HCT116 (cell line): ENCODE results near the gene ADAMTS4. TPM values are rescaled to one million over a fixed set of nuclear protein-coding genes. Genes with fewer than 3 reads are reported as not detected.

ENCODE experiments used
- ATAC-seq: fragments of 200-7000 bp; cut with Tn5 transposase; 2 replicates; pipeline ENCODE4 v1.9.1; 2020; ENCODE audit warnings: mild to moderate bottlenecking, moderate library complexity
- BruUV-seq: library from RNA; stranded (reverse); fragments of 400-500 nt; replicated peaks from 2 replicates; lab custom pipeline; 2021; lab: Mats Ljungman, UMichigan
- CTCF ChIA-PET: fragments of 300-600 bp; sonication (Branson Sonifier 250); formaldehyde crosslinking; loops from one replicate; lab custom pipeline; 2021; ENCODE audit warnings: antibody characterized with exemption; lab: Charles Lee
- POLR2A ChIA-PET: fragments of 300-600, 350-600 bp; sonication (Branson Sonifier 250); formaldehyde crosslinking; loops from one replicate; lab custom pipeline; 2021; ENCODE audit warnings: antibody characterized with exemption; lab: Charles Lee
- RAD21 ChIA-PET, 2 experiments: fragments of 300-600 bp; sonication (Branson Sonifier 250); formaldehyde crosslinking; loops; one replicate each; lab custom pipeline; 2023; ENCODE audit warnings: low total read pairs in 2 of 2; ENCODE audit not compliant: uncharacterized antibody in 2 of 2, unreplicated experiment in 2 of 2, low non-redundant PET in 1 of 2; lab: Charles Lee
- DNase-seq: peaks from one replicate; pipeline ENCODE4 v3.0.0-alpha.2; 2010; ENCODE audit warnings: low read depth, low spot score
- H2AFZ ChIP-seq: fragments of 200-600 bp; shearing (Covaris generic), sonication (generic); 2 replicates; pipeline ENCODE4 v1.6.1; 2017; ENCODE audit warnings: low read depth, mixed run types, mixed read lengths, antibody characterized with exemption, low read length; ENCODE audit not compliant: poor library complexity, severe bottlenecking
- H3K27ac ChIP-seq: 2 replicates; pipeline ENCODE4 v1.5.1; 2012; ENCODE audit warnings: low read depth, low read length
- H3K27me3 ChIP-seq: fragments of 200-600 bp; sonication (generic); 2 replicates; pipeline ENCODE4 v1.6.1; 2016; ENCODE audit warnings: mixed run types, low read length, mixed read lengths; ENCODE audit not compliant: insufficient read depth
- H3K36me3 ChIP-seq, 2 experiments: fragments of 200-500 bp in 1 of 2; fragments of 200-600 bp in 1 of 2; sonication (Bioruptor generic) in 1 of 2; sonication (generic) in 1 of 2; 2 replicates each; pipeline versions ENCODE4 v1.5.1 to v1.6.1; 2014 to 2016; ENCODE audit warnings: low read length in 2 of 2, inconsistent platforms in 1 of 2, mixed read lengths in 1 of 2, mixed run types in 1 of 2; ENCODE audit not compliant: insufficient read depth in 2 of 2, control insufficient read depth in 1 of 2
- H3K4me1 ChIP-seq, 2 experiments: fragments of 200-600 bp in 1 of 2; sonication (generic) in 1 of 2; 2 replicates each; pipeline versions ENCODE4 v1.5.1 to v1.6.1; 2012 to 2017; ENCODE audit warnings: low read length in 2 of 2, inconsistent platforms in 1 of 2, mild to moderate bottlenecking in 1 of 2, mixed read lengths in 1 of 2, mixed run types in 1 of 2, moderate library complexity in 1 of 2; ENCODE audit not compliant: insufficient read depth in 2 of 2, control insufficient read depth in 1 of 2
- H3K4me2 ChIP-seq: fragments of 200-600 bp; sonication (generic); 2 replicates; pipeline ENCODE4 v1.6.1; 2017; ENCODE audit warnings: mixed run types, low read length, mixed read lengths
- H3K4me3 ChIP-seq, 2 experiments: fragments of 200-600 bp in 1 of 2; sonication (generic) in 1 of 2; replicated peaks in 1 of 2; 2 replicates each; pipeline ENCODE4 v1.5.1; 2011 to 2016; ENCODE audit warnings: low read length in 2 of 2, control low read depth in 1 of 2, low read depth in 1 of 2, mild to moderate bottlenecking in 1 of 2, mixed read lengths in 1 of 2, mixed run types in 1 of 2
- H3K79me2 ChIP-seq: fragments of 200-600 bp; sonication (generic); 2 replicates; pipeline ENCODE4 v1.6.1; 2017; ENCODE audit warnings: mild to moderate bottlenecking, mixed run types, low read length, moderate library complexity, mixed read lengths; ENCODE audit not compliant: insufficient read depth
- H3K9ac ChIP-seq: fragments of 200-600 bp; sonication (generic); 2 replicates; pipeline ENCODE4 v1.6.1; 2016; ENCODE audit warnings: low read length, mixed read lengths
- H3K9me2 ChIP-seq: fragments of 200-600 bp; sonication (generic), shearing (Covaris generic); 2 replicates; pipeline ENCODE4 v1.6.1; 2017; ENCODE audit warnings: mixed run types, mild to moderate bottlenecking, moderate library complexity; ENCODE audit not compliant: insufficient read depth
- H3K9me3 ChIP-seq, 2 experiments: fragments of 200-500 bp in 1 of 2; fragments of 200-600 bp in 1 of 2; sonication (Bioruptor generic) in 1 of 2; sonication (generic) in 1 of 2; 2 replicates each; pipeline ENCODE4 v1.6.1; 2014 to 2017; ENCODE audit warnings: low read length in 2 of 2, mixed read lengths in 2 of 2, inconsistent platforms in 1 of 2, low read depth in 1 of 2, mild to moderate bottlenecking in 1 of 2, mixed run types in 1 of 2, moderate library complexity in 1 of 2; ENCODE audit not compliant: control insufficient read depth in 1 of 2, insufficient read depth in 1 of 2
- H4K20me1 ChIP-seq: fragments of 200-600 bp; sonication (generic), shearing (Covaris generic); 2 replicates; pipeline ENCODE4 v1.6.1; 2017; ENCODE audit warnings: mixed run types, mild to moderate bottlenecking, moderate library complexity; ENCODE audit not compliant: insufficient read depth
- CBX3 ChIP-seq: IDR thresholded peaks from 2 replicates; pipeline ENCODE4 v1.6.1; 2012; ENCODE audit warnings: low read depth
- CTCF ChIP-seq, 3 experiments: fragments of 200-600 bp in 1 of 3; sonication (generic) in 1 of 3; IDR thresholded peaks in 2 of 3; conservative IDR thresholded peaks in 1 of 3; 2 replicates each; pipeline ENCODE4 v1.5.1; 2012 to 2017; ENCODE audit warnings: low read depth in 2 of 3, low read length in 2 of 3, antibody characterized with exemption in 1 of 3, borderline replicate concordance in 1 of 3, control low read depth in 1 of 3, mild to moderate bottlenecking in 1 of 3, mixed read lengths in 1 of 3, mixed run types in 1 of 3, moderate library complexity in 1 of 3; ENCODE audit not compliant: insufficient read depth in 1 of 3
- ELF1 ChIP-seq: IDR thresholded peaks from 2 replicates; pipeline ENCODE4 v1.6.1; 2012; ENCODE audit warnings: low read depth, borderline replicate concordance
- EZH2 ChIP-seq: fragments of 200-600 bp; sonication (generic); IDR thresholded peaks from 2 replicates; pipeline ENCODE4 v1.6.1; 2017; ENCODE audit warnings: antibody characterized with exemption, mixed run types
- EZH2phosphoT487 ChIP-seq: fragments of 200-600 bp; IDR thresholded peaks from 2 replicates; pipeline ENCODE4 v1.6.1; 2018; ENCODE audit warnings: antibody characterized with exemption, borderline replicate concordance
- FOSL1 ChIP-seq: IDR thresholded peaks from 2 replicates; pipeline ENCODE4 v1.6.1; 2012; ENCODE audit warnings: low read depth
- JUND ChIP-seq: IDR thresholded peaks from 2 replicates; pipeline ENCODE4 v1.6.1; 2012
- POLR2A ChIP-seq: IDR thresholded peaks from 2 replicates; pipeline ENCODE4 v1.7.0; 2011; ENCODE audit warnings: borderline replicate concordance; ENCODE audit not compliant: insufficient read depth, insufficient read length; ENCODE audit errors: extremely low read depth
- RAD21 ChIP-seq: IDR thresholded peaks from 2 replicates; pipeline ENCODE4 v1.6.1; 2012; ENCODE audit warnings: low read depth, mild to moderate bottlenecking
- SP1 ChIP-seq: IDR thresholded peaks from 2 replicates; pipeline ENCODE4 v1.6.1; 2012; ENCODE audit warnings: low read depth
- SRF ChIP-seq: IDR thresholded peaks from 2 replicates; pipeline ENCODE4 v1.6.1; 2012; ENCODE audit warnings: low read depth
- TCF7L2 ChIP-seq: IDR thresholded peaks from 2 replicates; pipeline ENCODE4 v1.7.0; 2011; ENCODE audit warnings: borderline replicate concordance, inconsistent platforms; ENCODE audit not compliant: insufficient read depth, insufficient read length; ENCODE audit errors: extremely low read depth
- YY1 ChIP-seq: IDR thresholded peaks from 2 replicates; pipeline ENCODE4 v1.6.1; 2011; ENCODE audit warnings: low read length, low read depth, moderate library complexity, mild to moderate bottlenecking; ENCODE audit not compliant: insufficient replicate concordance; ENCODE audit errors: extremely low read depth
- ZBTB33 ChIP-seq: IDR thresholded peaks from 2 replicates; pipeline ENCODE4 v1.6.1; 2011; ENCODE audit warnings: mild to moderate bottlenecking, low read length, moderate library complexity; ENCODE audit not compliant: insufficient replicate concordance; ENCODE audit errors: extremely low read depth
- ZFX ChIP-seq: fragments of 450-650 bp; IDR thresholded peaks from 2 replicates; pipeline ENCODE4 v1.6.1; 2017
- ZNF274 ChIP-seq: fragments of 200-500 bp; sonication (Bioruptor generic); IDR thresholded peaks from 2 replicates; pipeline ENCODE4 v1.6.1; 2014; ENCODE audit warnings: mild to moderate bottlenecking, low read depth, low read length, inconsistent platforms
- intact Hi-C: fragments of 100-400 bp; cut with micrococcal nuclease; formaldehyde crosslinking; loops from 2 replicates; pipeline ENCODE4 v1.10.0; 2022
- total RNA-seq: library from RNA; stranded (reverse); gene quantifications from one replicate; pipeline ENCODE4 v1.2.1, GENCODE V29; 2021; ENCODE audit not compliant: unreplicated experiment
- TF ChIP-seq, protein P1 (sequence below): IDR thresholded peaks from 2 replicates; pipeline ENCODE4 v1.6.1; 2012
- TF ChIP-seq, protein P2 (sequence below): IDR thresholded peaks from 2 replicates; pipeline ENCODE4 v1.6.1; 2012; ENCODE audit warnings: low read depth

ADAMTS4 gene
- total RNA-seq, 1 experiment from 2014 or later: not detected

GRCh38 chr1:161172349-161172748 lies 26.5 kb downstream of the ADAMTS4 start:
- peaks cover 7 to 15% of the 10 kb centered on the region in 2 experiments; a peak in 3 of 4 replicates for H3K4me1 ChIP-seq
- no peaks in the 10 kb centered on the region for H3K9me2 ChIP-seq
- peaks cover 17% of the 10 kb centered on the region for H3K79me2 ChIP-seq
- DNase-seq: no peak
- H3K4me3 ChIP-seq: no peak overlapping the region
- no peak overlapping the region for H3K4me2 ChIP-seq
- H3K9me3 ChIP-seq: no peaks in the 10 kb centered on the region
- H3K27ac ChIP-seq: no peak overlapping the region
- ChIA-PET RAD21 (no interaction called here), POLR2A (no interaction called here), CTCF (interaction anchor here (1.5 kb wide), 1 partner anchor 209 kb away, joined by 3 read pairs; no protein-coding TSS in a partner anchor)
- H4K20me1 ChIP-seq: no peaks in the 10 kb centered on the region
- H3K9ac ChIP-seq: no peak overlapping the region
- no peaks in the 10 kb centered on the region for H3K27me3 ChIP-seq
- H2AFZ ChIP-seq: no peak overlapping the region
- H3K36me3 ChIP-seq: peaks cover 21 to 38% of the 10 kb centered on the region in 2 experiments; a peak in 3 of 4 replicates
- no peak for ATAC-seq
- TF ChIP-seq FOSL1: no peak
- no peak for TF ChIP-seq SRF
- no peak for TF ChIP-seq EZH2
- no peak for TF ChIP-seq TCF7L2
- TF ChIP-seq ZFX: no peak
- TF ChIP-seq YY1: no peak
- TF ChIP-seq CTCF (IDR thresholded peaks at IDR 0.05 in 2 of 3, conservative IDR thresholded peaks at IDR 0.05 in 1 of 3; ENCODE audit: borderline replicate concordance in 1 of 3, insufficient read depth in 1 of 3, low read depth in 2 of 3, low read length in 2 of 3): no peak
- TF ChIP-seq, protein P1, sequence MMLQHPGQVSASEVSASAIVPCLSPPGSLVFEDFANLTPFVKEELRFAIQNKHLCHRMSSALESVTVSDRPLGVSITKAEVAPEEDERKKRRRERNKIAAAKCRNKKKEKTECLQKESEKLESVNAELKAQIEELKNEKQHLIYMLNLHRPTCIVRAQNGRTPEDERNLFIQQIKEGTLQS: no peak
- TF ChIP-seq RAD21: no peak
- TF ChIP-seq JUND: no peak
- TF ChIP-seq, protein P2, sequence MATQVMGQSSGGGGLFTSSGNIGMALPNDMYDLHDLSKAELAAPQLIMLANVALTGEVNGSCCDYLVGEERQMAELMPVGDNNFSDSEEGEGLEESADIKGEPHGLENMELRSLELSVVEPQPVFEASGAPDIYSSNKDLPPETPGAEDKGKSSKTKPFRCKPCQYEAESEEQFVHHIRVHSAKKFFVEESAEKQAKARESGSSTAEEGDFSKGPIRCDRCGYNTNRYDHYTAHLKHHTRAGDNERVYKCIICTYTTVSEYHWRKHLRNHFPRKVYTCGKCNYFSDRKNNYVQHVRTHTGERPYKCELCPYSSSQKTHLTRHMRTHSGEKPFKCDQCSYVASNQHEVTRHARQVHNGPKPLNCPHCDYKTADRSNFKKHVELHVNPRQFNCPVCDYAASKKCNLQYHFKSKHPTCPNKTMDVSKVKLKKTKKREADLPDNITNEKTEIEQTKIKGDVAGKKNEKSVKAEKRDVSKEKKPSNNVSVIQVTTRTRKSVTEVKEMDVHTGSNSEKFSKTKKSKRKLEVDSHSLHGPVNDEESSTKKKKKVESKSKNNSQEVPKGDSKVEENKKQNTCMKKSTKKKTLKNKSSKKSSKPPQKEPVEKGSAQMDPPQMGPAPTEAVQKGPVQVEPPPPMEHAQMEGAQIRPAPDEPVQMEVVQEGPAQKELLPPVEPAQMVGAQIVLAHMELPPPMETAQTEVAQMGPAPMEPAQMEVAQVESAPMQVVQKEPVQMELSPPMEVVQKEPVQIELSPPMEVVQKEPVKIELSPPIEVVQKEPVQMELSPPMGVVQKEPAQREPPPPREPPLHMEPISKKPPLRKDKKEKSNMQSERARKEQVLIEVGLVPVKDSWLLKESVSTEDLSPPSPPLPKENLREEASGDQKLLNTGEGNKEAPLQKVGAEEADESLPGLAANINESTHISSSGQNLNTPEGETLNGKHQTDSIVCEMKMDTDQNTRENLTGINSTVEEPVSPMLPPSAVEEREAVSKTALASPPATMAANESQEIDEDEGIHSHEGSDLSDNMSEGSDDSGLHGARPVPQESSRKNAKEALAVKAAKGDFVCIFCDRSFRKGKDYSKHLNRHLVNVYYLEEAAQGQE: no peak
- TF ChIP-seq POLR2A: no peak
- TF ChIP-seq SP1: no peak
- TF ChIP-seq ELF1: no peak
- no peak for TF ChIP-seq ZBTB33
- no peak for TF ChIP-seq CBX3
- TF ChIP-seq EZH2phosphoT487: no peak
- no peak for TF ChIP-seq ZNF274
- no TSS peak for BruUV-seq
- intact Hi-C loops: no loop called here
